GM23248 (cell line): ENCODE results near the gene FMOD. TPM values are rescaled to one million over a fixed set of nuclear protein-coding genes. Genes with fewer than 3 reads are reported as not detected.

Experiments
- DNase-seq: peaks from one replicate; pipeline ENCODE4 v3.0.0-alpha.2; 2015
- H2AFZ ChIP-seq: fragments of 200-600 bp; sonication (generic); 2 replicates; pipeline ENCODE4 v1.6.1; 2016; ENCODE audit warnings: antibody characterized with exemption
- H3F3A ChIP-seq: fragments of 200-600 bp; sonication (generic); 2 replicates; pipeline ENCODE4 v1.6.1; 2016; ENCODE audit warnings: mild to moderate bottlenecking, antibody characterized with exemption, mixed run types; ENCODE audit not compliant: insufficient read depth
- H3K27ac ChIP-seq: fragments of 200-600 bp; sonication (generic); 2 replicates; pipeline ENCODE4 v1.5.1; 2016; ENCODE audit warnings: mild to moderate bottlenecking
- H3K27me3 ChIP-seq: fragments of 200-600 bp; sonication (generic); replicated peaks from 2 replicates; pipeline ENCODE4 v1.6.1; 2016; ENCODE audit warnings: mild to moderate bottlenecking; ENCODE audit not compliant: insufficient read depth
- H3K36me3 ChIP-seq: fragments of 200-600 bp; sonication (generic); 2 replicates; pipeline ENCODE4 v1.6.1; 2016; ENCODE audit warnings: low read depth, mild to moderate bottlenecking
- H3K4me1 ChIP-seq: fragments of 200-600 bp; sonication (generic); 2 replicates; pipeline ENCODE4 v1.6.1; 2016; ENCODE audit warnings: mild to moderate bottlenecking; ENCODE audit not compliant: insufficient read depth
- H3K4me2 ChIP-seq: fragments of 200-600 bp; sonication (generic); one replicate; pipeline ENCODE4 v1.6.1; 2016; ENCODE audit warnings: mild to moderate bottlenecking; ENCODE audit not compliant: unreplicated experiment
- H3K4me3 ChIP-seq: fragments of 200-600 bp; sonication (generic); 2 replicates; pipeline ENCODE4 v1.5.1; 2016; ENCODE audit warnings: mild to moderate bottlenecking
- H3K79me2 ChIP-seq: fragments of 200-600 bp; sonication (generic); 2 replicates; pipeline ENCODE4 v1.6.1; 2016; ENCODE audit warnings: mild to moderate bottlenecking; ENCODE audit not compliant: insufficient read depth
- H3K9ac ChIP-seq: fragments of 200-600 bp; sonication (generic); 2 replicates; pipeline ENCODE4 v1.6.1; 2016; ENCODE audit warnings: mild to moderate bottlenecking
- H3K9me2 ChIP-seq: fragments of 200-600 bp; sonication (generic); 2 replicates; pipeline ENCODE4 v1.6.1; 2016; ENCODE audit warnings: mixed run types, mild to moderate bottlenecking, moderate library complexity; ENCODE audit not compliant: insufficient read depth
- H3K9me3 ChIP-seq: fragments of 200-600 bp; sonication (generic); one replicate; pipeline ENCODE4 v1.6.1; 2017; ENCODE audit warnings: low read depth
- H4K20me1 ChIP-seq: fragments of 200-600 bp; sonication (generic); 2 replicates; pipeline ENCODE4 v1.6.0; 2016; ENCODE audit not compliant: insufficient read depth
- EZH2 ChIP-seq: fragments of 200-600 bp; sonication (generic); IDR thresholded peaks from 2 replicates; pipeline ENCODE4 v1.6.1; 2018; ENCODE audit warnings: antibody characterized with exemption, mild to moderate bottlenecking; ENCODE audit not compliant: insufficient read depth, poor library complexity, severe bottlenecking
- EZH2phosphoT487 ChIP-seq: fragments of 200-600 bp; sonication (generic); IDR thresholded peaks from 2 replicates; pipeline ENCODE4 v1.6.1; 2018; ENCODE audit warnings: antibody characterized with exemption, moderate library complexity, mild to moderate bottlenecking, low read depth; ENCODE audit not compliant: insufficient read depth
- WGBS, 2 experiments: methylation state at CpG; one replicate each; pipeline ENCODE4 v1.1.6; 2015 to 2017; ENCODE audit warnings: low lambda C conversion rate in 2 of 2, low coverage in 1 of 2; ENCODE audit errors: missing lambda C conversion rate in 2 of 2; 5-methylcytosine and 5-hydroxymethylcytosine counted together
- in situ Hi-C: fragments of 300-500 bp; cut with MboI; formaldehyde crosslinking; loops from 2 replicates; pipeline ENCODE4 v1.15.0; 2020
- polyA plus RNA-seq: library from polyadenylated mRNA; unstranded; fragments of >200 nt; fragmentation: Nextera tagmentation; extraction: Ambion mirVana; gene quantifications from 2 replicates; pipeline ENCODE4 v1.2.1, GENCODE V29; 2016
- total RNA-seq: library from RNA; depleted of rRNA; stranded (reverse); fragments of >200 nt; shearing (Covaris generic); gene quantifications from 2 replicates; pipeline ENCODE4 v1.2.3, GENCODE V29; 2014

Gene FMOD
- total and polyA plus RNA-seq, 2 experiments from 2014 or later = 11.4 to 14.6 TPM

- in situ Hi-C loops = no loop called here
- Histone ChIP-seq H3K4me2 (no peak overlapping the region), H3K79me2 (no peaks in the 10 kb centered on the region), H3K36me3 (no peaks in the 10 kb centered on the region), H3K27ac (no peak overlapping the region), H3K9ac (no peak overlapping the region), H2AFZ (no peak overlapping the region), H3K9me2 (no peaks in the 10 kb centered on the region), H3F3A (no peaks in the 10 kb centered on the region), H3K4me1 (peaks cover 6% of the 10 kb centered on the region; the same call in 1 of the 2 replicates), H3K4me3 (no peak overlapping the region), H3K9me3 (no peaks in the 10 kb centered on the region), H3K27me3 (no peaks in the 10 kb centered on the region; the same call in 1 of the 2 replicates), H4K20me1 (no peaks in the 10 kb centered on the region)
- WGBS, 2 experiments = 69 to 75% methylated on average over 7 of the region's 7 CpGs
- TF ChIP-seq EZH2phosphoT487 = no peak
- TF ChIP-seq EZH2 = no peak
- no peak for DNase-seq
Observed at GRCh38 chr1:203346060-203346768, 4.7 kb downstream of the FMOD start.

GRCh38 chr1:203343956-203344754 lies 6.8 kb downstream of the FMOD start:
- Histone ChIP-seq H2AFZ (no peak overlapping the region), H3K4me3 (no peak overlapping the region), H3K9me2 (no peaks in the 10 kb centered on the region), H3K27ac (no peak overlapping the region), H4K20me1 (no peaks in the 10 kb centered on the region), H3F3A (no peaks in the 10 kb centered on the region), H3K79me2 (no peaks in the 10 kb centered on the region), H3K27me3 (no peaks in the 10 kb centered on the region; the same call in 1 of the 2 replicates), H3K36me3 (no peaks in the 10 kb centered on the region), H3K9me3 (no peaks in the 10 kb centered on the region), H3K4me1 (no peaks in the 10 kb centered on the region), H3K9ac (no peak overlapping the region), H3K4me2 (no peak overlapping the region)
- 45 to 48% methylated on average over 9 of the region's 9 CpGs for WGBS, 2 experiments
- in situ Hi-C loops = no loop called here
- TF ChIP-seq EZH2phosphoT487 = no peak
- no peak for TF ChIP-seq EZH2
- no peak for DNase-seq

- Histone ChIP-seq H3K4me2 (no peak overlapping the region), H4K20me1 (no peaks in the 10 kb centered on the region), H3F3A (no peaks in the 10 kb centered on the region), H3K27me3 (no peaks in the 10 kb centered on the region; the same call in 1 of the 2 replicates), H2AFZ (no peak overlapping the region), H3K9me2 (no peaks in the 10 kb centered on the region), H3K9ac (no peak overlapping the region), H3K9me3 (no peaks in the 10 kb centered on the region), H3K4me1 (no peaks in the 10 kb centered on the region), H3K4me3 (no peak overlapping the region), H3K79me2 (no peaks in the 10 kb centered on the region), H3K27ac (no peak overlapping the region), H3K36me3 (no peaks in the 10 kb centered on the region)
- in situ Hi-C loops = no loop called here
- WGBS, 2 experiments = 55 to 57% methylated on average over 23 of the region's 23 CpGs
- TF ChIP-seq EZH2phosphoT487 (no peak), EZH2 (no peak)
- peak; percentile 61 for DNase-seq
Observed at GRCh38 chr1:203342192-203342940, 8.6 kb downstream of the FMOD start.

- Histone ChIP-seq H2AFZ (no peak overlapping the region), H3K9me3 (no peaks in the 10 kb centered on the region), H3K27me3 (no peaks in the 10 kb centered on the region; the same call in 1 of the 2 replicates), H4K20me1 (no peaks in the 10 kb centered on the region), H3K79me2 (no peaks in the 10 kb centered on the region), H3K9me2 (no peaks in the 10 kb centered on the region), H3K4me1 (no peaks in the 10 kb centered on the region), H3K9ac (no peak overlapping the region), H3K4me2 (no peak overlapping the region), H3K4me3 (no peak overlapping the region), H3F3A (no peaks in the 10 kb centered on the region), H3K36me3 (no peaks in the 10 kb centered on the region), H3K27ac (no peak overlapping the region)
- 15 to 17% methylated on average over 7 of the region's 7 CpGs for WGBS, 2 experiments
- DNase-seq = peak; percentile 93
- in situ Hi-C loops = no loop called here
- TF ChIP-seq EZH2phosphoT487 (no peak), EZH2 (no peak)
Observed at GRCh38 chr1:203340112-203340790, 10.7 kb downstream of the FMOD start.
